Activated T-cell treated with anti-CD3 and anti-CD28 coated beads for 1 hour (primary cell): ENCODE measurements around the gene CEMP1.

Experiments
- DNase-seq: peaks from one replicate; pipeline ENCODE4 v3.0.0-alpha.2; 2020; ENCODE audit warnings: low read depth

The CEMP1 gene

DNA sequence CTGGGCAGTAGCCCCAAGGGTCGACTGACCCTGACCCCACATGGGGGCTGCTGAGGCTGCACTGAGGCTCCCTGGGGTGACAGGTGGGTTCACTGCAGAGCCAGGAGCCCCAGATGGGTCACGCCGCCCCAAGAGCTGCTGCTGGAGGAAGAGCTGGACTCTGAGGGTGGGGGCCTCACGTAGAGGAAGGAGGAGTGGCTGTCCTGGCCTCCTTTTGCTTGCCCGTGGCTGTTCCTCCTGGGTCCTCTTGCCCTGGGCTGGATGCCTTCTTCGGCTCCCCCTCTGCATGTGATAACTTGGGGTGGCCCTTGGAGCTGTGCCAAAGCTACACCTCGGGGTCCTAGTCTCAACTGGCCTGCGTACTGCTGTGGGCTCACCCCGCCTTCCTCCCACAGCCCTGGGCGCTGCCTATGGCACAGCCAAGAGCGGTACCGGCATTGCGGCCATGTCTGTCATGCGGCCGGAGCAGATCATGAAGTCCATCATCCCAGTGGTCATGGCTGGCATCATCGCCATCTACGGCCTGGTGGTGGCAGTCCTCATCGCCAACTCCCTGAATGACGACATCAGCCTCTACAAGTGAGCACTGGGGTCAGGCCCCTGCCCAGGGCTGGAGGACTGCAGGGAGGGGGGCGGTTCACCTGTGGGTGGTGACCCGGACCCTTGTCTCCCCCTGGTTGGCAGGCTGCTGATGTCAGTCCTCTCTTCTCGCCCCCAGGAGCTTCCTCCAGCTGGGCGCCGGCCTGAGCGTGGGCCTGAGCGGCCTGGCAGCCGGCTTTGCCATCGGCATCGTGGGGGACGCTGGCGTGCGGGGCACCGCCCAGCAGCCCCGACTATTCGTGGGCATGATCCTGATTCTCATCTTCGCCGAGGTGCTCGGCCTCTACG lies 12.1 kb downstream of the CEMP1 start:
- DNase-seq = no peak

DNA sequence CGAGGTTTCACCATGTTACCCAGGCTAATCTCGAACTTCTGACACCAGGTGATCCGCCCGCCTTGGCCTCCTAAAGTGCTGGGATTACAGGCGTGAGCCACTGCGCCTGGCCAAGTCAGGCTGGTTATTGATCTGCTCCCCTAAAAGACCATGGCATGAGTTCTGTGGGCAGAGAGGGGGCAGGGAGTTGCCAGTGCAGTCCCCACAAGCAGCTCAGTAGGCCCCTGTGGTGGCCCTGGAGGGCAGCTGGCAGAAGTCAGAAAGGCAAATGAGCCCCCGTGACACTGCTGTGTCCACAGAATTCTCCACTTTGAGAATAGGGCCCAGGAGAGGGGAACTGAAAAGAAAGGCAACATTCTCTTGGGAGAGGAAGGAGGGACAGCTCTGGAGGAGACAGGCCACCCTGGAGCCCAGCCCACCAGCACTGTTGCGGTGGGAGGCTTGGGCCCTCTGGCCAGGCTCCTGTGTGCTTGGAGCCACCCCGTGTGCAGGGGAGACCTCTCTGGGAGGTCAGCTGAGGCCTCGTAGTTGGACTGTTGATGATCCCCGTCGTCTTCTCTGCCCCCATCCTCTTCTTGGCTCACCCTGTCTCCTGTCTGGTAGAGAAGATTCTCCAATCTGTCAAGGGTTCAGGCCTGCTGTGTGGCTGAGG lies 13.1 kb downstream of the CEMP1 start:
- DNase-seq = no peak

DNA sequence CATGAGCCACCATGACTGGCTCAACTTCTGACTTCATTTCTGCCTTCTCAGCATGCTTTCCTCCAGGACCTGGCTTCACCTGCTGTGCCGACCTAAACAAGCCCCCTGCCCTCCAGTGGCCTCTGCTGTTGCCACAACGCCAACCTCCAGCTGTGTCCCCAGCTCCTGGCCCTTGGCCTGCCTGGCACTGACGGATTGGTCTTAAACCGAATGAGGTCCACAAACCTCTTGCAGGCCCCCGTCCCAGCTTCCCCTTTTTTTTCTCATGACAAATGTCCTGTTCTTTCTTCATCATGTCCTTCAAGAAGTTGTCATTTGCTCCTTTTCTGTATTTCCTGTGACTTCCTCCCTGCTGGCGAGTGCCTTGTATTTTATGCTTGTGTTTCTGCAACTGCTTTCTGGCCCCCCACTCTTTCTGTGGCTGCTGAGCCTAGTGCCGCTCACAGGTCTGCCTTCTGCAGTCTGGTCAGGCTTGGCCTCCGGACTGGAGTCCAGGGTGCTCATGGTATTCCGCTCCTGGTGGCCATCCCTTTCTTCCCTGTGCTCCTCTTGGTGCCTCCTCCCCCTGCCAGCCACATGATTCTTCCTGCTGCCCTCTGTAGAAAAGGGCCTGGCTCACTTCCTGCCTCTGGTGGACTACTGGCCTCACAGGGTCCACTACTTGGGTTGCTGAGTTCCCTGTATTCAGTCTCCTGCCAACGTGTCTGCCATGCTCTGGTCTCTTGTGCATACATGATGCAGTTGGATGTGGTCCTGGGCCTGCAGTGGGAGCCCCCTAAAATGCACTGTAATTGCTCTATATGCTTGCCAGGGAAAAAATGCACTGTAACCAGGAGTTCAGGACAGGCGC lies 14.6 kb downstream of the CEMP1 start:
- no peak for DNase-seq

DNA sequence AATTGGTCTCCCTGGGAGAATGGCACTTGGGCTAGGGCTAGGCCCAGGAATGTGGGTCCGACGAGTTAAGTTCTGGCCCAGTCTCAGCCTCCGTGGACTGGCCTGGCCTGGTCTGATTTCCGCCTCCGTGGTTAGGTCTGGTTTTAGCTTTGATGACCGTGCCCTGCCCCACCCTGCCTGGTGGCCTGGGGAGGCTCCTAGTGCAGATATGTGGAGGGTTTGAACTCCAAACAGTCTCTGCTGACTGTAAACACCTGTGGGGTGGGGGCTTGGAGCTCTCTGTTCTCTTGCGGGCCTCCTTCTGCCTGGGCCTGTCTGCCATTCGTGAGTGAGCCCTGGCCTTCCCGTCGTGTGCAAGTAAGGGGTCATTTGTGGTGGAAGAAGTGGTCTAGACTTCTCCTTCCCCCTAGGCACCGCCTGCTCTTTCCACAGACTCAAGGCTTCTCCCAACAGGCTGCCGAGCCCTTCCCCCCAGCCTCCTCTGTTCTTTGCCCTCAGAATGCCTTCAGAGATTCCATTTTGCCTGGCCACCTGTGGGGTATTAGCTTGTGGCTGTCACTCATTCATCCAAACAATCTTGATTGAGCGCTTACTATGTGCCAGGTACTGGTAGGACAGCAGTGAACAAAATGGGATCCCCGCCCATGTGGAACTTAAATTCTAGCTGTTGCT lies 15.9 kb downstream of the CEMP1 start:
- no peak for DNase-seq

DNA sequence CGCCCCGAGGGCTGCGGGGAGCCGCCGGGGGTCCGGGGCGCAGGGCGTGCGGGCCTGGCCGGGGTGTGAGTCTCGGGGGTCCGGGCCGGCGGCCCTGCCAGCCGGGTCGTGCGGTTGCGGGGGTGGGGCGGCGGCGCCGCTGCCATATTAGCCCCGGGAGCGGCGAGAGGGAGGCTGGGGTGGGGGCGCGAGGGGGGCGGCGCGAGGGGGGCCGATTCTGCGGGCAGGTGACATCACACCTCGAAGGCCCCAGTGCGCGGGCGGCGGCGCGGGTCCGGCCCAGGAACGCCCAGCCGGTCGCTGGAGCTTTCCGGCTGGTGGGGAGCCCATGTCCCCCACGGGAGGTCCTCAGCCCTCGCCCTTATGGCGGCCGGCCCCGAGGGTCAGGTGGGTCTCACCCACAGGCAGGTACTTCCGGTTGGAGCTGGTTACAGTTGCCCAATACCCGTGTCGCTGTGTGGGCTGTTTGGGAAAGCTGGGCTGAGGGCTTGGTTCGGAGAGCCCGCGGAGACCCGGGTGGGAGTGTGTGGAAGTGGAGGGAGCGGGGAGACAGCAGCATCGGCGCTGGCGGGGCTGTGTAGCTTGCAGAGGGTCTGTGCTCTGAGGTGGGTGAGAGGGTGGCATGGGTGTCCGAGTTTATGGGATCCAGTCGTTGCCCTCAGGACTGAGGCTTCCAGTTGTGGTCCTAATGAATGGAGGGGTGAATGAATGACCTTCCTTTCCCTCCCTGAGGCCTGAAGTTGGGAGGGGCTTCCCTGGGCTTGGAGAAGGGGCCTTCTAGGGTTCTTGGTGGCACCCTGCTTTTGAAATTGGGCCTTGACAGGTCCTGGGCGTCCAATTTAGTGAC lies 16.7 kb downstream of the CEMP1 start:
- no peak for DNase-seq

DNA sequence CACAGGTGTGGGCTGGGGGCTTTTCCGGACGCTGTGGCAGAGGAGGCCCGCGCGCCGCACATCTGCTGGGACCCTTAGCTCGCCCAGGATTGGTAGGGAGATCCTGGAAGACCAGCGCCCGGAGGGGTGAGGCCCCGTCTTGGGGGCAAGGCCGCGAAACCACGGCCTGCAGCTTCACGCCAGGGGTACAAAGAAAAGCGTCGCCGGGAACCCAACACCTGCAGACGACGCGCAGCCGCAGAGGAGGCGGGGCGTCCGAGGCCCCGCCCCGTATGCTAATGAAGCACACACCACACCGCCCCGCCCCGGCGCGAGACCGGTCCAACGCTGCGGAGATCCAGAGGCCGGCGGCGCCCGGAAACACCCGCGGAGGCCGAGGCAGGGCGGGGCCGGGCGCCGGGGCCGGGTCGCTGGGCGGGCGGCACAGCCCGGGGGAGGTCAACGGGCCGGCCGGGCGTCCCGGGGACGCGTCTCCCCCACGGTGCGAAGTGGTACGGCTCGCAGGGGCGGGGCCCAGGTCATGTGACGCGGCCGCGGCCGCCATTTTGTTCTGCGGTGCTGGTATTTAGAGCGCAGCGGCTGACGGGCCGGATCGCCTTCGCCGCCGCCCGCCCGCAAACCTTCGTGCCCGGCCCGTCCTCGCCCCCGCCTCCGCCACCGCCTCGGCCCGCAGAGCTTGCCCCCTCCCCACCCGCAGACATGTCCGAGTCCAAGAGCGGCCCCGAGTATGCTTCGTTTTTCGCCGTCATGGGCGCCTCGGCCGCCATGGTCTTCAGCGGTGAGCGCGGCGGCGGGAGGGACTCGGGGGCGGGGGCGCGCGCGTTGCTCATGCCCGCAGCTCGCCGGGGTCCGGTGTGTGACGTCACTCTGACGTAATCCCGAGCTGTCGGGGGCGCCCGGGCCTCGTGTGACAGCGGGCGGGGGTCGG lies 17.5 kb downstream of the CEMP1 start, which contains the start of gene ATP6V0C:
ATP6V0C (plus strand) TSS at position 548 of the 928 bp plus-strand sequence; CDS start at position 700, 152 bp downstream.
- DNase-seq = peak; percentile 93

DNA sequence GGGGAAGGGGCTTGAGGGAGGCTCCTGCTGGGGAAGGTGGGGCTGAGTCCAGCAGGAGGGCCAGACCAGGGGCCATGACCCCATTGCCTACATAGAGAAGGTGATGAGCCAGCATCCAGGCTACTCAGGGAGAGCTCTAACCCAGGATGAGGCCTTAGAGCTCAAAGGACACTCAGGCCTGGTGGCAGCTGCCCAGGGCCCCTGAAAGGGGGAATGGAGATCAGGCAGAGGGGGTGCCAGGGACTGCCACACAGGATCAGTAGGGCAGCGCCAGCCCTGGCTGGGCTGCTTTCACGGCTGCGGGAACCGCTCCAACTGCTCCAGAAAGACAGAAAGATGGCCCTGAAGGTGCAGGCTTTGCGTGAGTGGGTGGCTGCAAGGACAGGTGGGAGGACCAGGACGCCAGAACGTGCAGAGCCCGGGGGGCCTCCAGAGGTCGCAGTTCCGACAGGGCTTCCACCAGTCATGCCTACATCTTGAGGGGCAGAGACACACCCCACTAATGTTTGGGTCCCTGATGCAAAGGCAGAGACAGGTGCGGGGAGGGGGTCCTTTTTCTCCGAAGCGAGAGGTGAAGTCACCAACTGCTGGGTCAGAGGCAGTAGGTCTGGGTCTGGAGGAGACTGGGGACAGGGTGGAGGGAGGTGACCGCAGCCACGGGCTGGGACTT lies 18.3 kb downstream of the CEMP1 start:
- no peak for DNase-seq

DNA sequence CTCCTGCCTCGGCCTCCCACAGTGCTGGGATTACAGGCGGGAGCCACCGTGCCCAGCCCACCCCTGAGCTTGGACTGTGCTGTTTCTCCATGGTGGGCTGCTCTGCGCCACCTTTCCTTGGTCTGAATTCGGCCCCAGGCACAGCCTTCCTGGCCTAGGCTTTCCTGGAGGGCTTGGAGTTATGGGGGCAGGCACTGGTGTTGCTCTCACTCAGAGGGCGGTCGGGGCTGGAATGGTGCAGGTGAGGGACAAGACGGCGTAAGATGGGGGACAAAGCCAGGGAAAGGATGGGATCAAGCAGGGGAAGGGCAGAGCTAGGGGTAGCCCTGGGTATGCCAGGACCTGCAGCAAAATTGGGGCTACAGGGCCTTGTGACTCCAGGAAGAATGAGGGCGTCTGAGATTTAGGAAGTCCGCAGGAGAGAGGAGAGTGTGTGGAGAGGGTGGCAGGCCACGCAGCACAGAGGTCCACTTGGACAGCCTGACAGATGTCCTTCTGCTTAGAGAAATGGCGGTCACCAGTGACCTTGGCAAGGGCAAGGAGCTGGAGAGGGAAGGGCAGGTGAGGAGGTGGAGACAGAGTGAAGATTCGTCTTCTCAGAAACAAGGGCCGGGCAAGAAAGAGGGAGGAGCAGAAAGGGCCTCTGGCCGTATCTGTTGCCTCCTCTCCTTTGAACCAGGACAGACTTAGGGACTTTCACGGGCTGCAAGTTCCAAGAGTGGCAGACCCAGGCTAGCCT lies 19.0 kb downstream of the CEMP1 start:
- no peak for DNase-seq

DNA sequence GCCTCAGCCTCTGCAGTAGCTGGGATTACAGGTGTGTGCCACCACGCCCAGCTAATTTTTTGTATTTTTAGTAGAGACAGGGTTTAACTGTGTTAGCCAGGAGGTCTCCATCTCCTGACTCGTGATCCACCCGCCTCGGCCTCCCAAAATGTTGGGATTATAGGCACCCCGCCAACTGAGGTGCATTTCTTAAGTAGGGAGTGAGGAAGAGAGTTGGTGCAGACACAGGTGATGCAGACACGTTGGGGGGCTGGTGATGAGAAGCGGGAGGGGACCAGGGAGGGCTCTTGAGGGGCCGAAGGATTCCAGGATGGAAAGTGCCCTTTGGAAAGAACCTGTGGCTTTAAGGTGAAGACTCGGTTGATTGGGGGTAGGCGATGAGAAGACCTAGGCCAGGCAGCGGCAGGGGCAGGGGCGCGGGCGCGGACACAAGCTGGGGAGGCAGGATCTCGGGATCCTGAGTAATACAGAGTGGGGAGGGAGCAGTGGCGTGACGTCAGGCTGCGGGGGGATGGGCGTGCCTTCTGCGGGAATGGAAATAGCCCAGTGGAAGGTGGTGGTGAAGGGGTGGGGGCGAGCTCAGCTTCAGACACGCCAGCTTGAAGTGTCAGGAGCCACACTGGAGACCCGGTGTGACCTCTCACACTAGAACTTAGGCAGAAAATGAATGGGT lies 19.9 kb downstream of the CEMP1 start:
- DNase-seq = no peak

DNA sequence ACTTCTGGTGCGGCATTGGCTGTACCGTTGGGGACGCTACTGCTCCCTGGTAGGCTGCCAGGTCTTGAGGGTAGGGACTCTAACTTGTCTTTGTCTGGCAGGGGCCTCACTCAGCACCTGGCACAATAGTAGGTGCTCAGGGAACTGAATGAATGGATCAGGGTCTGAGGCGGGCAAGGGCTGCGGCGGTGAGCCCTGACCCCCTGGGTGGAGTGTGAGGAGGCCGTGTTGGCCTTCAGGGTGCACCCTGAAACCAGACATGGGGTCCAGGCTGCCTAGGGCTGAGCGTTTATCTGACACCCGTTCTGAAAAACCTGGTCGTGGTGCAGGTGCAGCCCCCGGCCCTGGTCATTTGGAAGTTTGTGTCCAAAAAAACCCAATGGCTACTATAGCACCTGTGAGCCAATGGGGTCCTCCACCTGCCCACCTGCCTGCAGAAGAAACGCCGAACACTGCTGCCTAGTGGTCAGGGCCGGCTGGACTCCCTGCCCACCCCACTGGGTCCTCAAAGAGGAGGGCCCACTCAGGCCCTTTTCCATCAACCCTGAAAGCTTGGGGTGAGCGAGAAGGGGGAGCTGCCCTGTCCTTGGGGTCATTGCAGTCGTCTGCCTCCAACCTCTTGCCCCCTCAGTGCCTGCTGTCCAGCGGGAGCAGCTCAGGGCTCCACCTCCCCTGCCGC lies 22.3 kb downstream of the CEMP1 start:
- no peak for DNase-seq

DNA sequence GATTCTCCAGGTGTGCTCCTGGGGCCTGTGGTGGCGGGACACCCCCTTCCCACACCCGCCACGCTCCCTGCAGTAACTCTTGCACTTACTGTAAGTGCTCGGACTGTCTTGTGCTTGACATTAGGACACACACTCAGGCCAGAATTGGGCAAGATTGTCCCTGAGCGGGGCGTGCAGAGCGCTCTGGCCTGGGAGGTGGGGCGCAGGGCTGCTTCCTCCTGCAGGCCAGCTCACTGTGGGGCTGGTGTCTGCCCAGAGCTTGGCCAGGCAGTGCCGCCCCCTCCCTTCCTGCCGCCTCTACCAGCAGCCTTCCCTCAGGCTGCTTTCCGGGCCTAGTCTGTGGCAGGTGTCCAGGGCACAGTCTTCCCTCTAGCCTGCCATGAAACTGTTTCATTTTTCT lies 23.5 kb downstream of the CEMP1 start:
- DNase-seq = no peak

DNA sequence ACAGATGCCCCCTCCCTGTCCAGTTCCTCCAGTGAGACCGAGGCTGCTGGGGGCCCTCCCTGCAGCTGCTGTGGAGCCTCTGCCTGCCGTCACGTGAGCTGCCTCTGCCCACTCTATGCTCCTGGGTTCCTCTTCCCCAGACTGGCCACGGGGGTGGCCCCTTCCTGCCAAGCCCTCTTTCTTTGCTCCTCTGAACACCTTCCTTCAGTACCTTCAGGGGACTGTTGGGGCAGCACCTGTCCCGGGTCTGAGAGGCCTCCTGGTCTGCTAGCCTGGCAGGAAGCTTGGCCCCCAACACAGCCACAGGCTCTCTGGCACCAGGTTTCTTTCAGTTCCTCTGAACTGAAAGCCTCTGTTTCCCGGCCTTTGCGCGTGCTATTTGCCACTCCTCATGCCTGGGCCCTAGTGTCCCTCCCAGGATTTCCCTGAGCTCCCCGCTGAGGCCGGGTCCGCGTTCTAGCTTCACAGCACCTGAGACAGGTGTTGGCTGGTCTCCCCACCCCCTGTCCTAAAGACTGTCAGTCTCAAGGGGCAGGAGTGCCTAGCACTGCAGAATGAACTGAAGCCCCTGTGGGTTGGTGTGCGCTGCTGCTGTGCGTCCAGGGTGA lies 24.1 kb downstream of the CEMP1 start:
- no peak for DNase-seq

DNA sequence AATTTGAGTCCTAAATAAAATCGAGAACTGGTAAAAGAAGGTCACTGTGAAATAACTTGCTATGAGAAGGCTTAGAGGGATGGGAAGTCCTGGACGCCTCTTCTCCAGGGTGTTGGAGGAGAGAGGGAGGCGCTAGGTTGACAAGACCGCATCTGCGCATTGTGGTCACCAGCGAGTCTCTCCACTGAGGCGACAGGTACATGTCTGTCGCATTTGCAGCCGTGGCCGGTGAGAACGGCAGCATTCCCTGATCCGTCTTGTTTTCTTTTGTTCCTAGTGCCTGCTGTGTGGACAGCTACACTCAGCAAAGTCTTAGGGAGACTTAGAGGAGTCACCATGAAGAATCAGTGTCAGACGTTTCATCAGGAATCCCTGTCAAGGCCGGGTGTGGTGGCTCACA lies 25.5 kb downstream of the CEMP1 start:
- no peak for DNase-seq

DNA sequence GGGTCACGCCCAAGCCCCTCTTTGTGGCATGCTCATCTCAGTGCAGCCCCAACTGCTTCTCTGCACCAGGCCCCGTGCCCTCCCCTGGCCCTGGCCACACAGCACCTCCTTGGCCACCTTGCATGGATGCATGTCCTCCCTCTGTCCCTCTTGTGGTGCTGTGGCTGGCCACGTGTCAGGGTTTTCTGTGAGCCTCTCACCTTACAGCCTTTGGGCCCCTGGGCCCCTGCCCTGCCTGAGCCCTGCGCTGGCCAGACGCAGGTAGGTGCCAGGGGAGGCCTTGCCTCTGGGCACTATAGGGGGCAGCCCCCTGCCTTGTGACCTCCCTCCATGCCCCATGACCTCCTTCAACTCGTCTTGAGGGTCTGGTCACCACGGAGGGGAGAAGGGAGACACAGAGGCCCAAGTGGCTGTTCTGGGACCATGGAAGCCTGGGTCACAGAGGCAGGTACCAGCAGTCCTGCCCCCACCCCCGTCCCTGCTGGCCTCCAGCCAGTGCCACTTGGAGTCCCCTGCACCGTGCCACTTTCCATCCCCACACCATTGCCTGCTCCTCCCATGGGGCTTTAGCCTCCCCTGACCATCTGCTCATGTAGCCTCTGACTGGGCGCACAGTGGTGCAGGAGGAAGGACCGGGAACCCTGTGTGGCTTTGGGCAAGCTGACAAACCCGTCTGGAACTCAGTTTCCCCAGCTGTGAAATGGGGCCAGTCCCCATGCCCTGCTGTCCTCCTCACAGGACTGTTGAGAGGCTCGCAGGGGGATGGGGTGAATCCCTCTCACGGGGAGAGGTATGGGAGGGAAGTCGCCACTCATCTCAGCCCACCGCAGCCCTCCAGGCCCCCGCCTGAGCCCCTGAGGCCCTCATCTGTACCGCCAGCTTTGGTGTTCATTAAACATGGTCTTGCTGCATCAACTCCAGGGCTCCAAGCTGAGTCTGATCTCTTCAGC lies 29.0 kb downstream of the CEMP1 start:
- no peak for DNase-seq

DNA sequence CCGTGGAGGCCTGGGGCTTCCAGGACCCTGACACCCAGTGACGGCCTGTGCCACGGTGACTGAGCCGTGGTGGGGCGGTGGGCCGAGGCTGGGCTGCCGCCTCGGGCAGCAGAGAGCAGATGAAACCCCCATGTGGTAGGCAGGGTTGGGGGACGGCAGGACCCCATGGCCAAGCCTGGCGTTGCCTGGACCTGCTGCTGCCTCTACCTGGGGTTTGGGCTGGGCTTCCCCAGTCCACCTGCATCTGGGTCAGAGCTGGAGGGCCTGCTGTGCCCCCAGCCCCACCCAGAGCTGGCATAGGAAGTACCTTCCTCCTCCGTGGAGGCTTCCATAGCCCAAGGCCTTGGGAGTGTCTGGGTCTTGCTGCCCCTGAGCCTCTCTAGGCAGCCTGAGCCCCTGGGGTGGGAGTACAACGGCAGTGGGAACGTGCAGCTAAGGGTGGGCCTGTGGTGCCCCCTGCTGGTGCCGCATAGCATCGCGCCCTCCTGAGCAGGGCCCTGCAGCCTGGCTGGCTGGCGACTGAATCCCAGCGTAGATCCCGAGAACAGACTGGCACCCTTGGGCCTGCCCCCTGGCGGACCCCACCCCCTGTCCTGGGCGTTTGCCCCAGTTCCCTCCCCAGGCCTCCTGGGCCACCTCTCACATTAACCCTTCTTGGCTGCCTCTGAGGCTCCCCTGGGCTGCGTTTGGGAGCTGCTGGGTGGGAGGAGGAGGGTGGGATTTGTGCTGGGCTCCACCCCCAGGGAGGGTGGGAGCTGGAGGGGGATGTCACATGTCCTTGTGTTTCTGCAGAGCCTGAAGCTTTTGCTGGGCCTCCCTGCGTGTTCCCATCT lies 30.1 kb downstream of the CEMP1 start:
- DNase-seq = peak; percentile 69
